HL-60 (cell line): ENCODE data around the gene KIF26A.

ENCODE experiments used
- DNase-seq, 2 experiments: peaks; one replicate each; pipeline ENCODE4 v3.0.0-alpha.2; 2010 to 2020; ENCODE audit warnings: low read depth in 1 of 2, low spot score in 1 of 2
- H3K27ac ChIP-seq: fragments of 250-450 bp; sonication (Bioruptor Pico); replicated peaks from 2 replicates; pipeline ENCODE4 v1.5.1; 2020; ENCODE audit warnings: mild to moderate bottlenecking, moderate library complexity
- H3K27me3 ChIP-seq: fragments of 250-450 bp; sonication (Bioruptor Pico); 2 replicates; pipeline ENCODE4 v1.5.1; 2021; ENCODE audit warnings: mild to moderate bottlenecking, moderate library complexity; ENCODE audit not compliant: insufficient read depth, poor library complexity, severe bottlenecking
- H3K4me3 ChIP-seq: replicated peaks from 2 replicates; pipeline ENCODE4 v1.5.1; 2011; ENCODE audit warnings: mild to moderate bottlenecking, control low read depth, low read length; ENCODE audit not compliant: insufficient read depth
- CTCF ChIP-seq: IDR thresholded peaks from one replicate; pipeline ENCODE4 v1.5.1; 2011; ENCODE audit warnings: low read length, control low read depth, inconsistent platforms; ENCODE audit not compliant: insufficient read depth
- GABPA ChIP-seq: IDR thresholded peaks from 2 replicates; pipeline ENCODE4 v1.6.1; 2012; ENCODE audit warnings: low read depth
- POLR2AphosphoS5 ChIP-seq: IDR thresholded peaks from 2 replicates; pipeline ENCODE4 v1.6.1; 2012; ENCODE audit warnings: low read depth
- REST ChIP-seq: IDR thresholded peaks from 2 replicates; pipeline ENCODE4 v1.6.1; 2012; ENCODE audit warnings: low read depth; ENCODE audit not compliant: insufficient replicate concordance
- SPI1 ChIP-seq: IDR thresholded peaks from 2 replicates; pipeline ENCODE4 v1.6.1; 2012; ENCODE audit warnings: low read depth, mild to moderate bottlenecking, borderline replicate concordance

KIF26A gene

GRCh38 chr14:104194016-104194415, 55.6 kb downstream of the KIF26A start:
- TF ChIP-seq SPI1 = no peak
- Histone ChIP-seq H3K27me3 (no peaks in the 10 kb centered on the region), H3K4me3 (no peak overlapping the region), H3K27ac (no peak overlapping the region)
- no peak for DNase-seq

GRCh38 chr14:104194716-104195115, 56.3 kb downstream of the KIF26A start:
- H3K27me3 ChIP-seq = no peaks in the 10 kb centered on the region
- TF ChIP-seq POLR2AphosphoS5 = no peak
- TF ChIP-seq REST = no peak
- TF ChIP-seq SPI1 = no peak
- TF ChIP-seq CTCF = no peak
- TF ChIP-seq GABPA = no peak
- H3K27ac ChIP-seq = no peak overlapping the region
- no peak for DNase-seq
- no peak overlapping the region for H3K4me3 ChIP-seq

GRCh38 chr14:104195361-104195760, 57.0 kb downstream of the KIF26A start:
- TF ChIP-seq SPI1 (no peak), GABPA (no peak), POLR2AphosphoS5 (no peak), CTCF (no peak), REST (no peak)
- Histone ChIP-seq H3K4me3 (no peak overlapping the region), H3K27ac (no peak overlapping the region), H3K27me3 (no peaks in the 10 kb centered on the region)
- no peak for DNase-seq

GRCh38 chr14:104195878-104196277, 57.5 kb downstream of the KIF26A start:
- Histone ChIP-seq H3K27me3 (no peaks in the 10 kb centered on the region), H3K4me3 (no peak overlapping the region), H3K27ac (no peak overlapping the region)
- DNase-seq = no peak
- no peak for TF ChIP-seq REST
- TF ChIP-seq GABPA = no peak
- no peak for TF ChIP-seq CTCF
- TF ChIP-seq SPI1 = no peak
- TF ChIP-seq POLR2AphosphoS5 = no peak
